GM18909 (cell line): ENCODE measurements around the gene OR13C2.
"Not testable (repeated sequence)": the region's sequence is repeated elsewhere in the genome, so short reads cannot be mapped to it uniquely, and the experiment has no call there.

Experiments used
- ATAC-seq: cut with Tn5 transposase; IDR thresholded peaks from one replicate; pipeline ENCODE4 v1.9.1; 2021; ENCODE audit warnings: mild to moderate bottlenecking; ENCODE audit not compliant: unreplicated experiment, poor library complexity

The OR13C2 gene, protein sequence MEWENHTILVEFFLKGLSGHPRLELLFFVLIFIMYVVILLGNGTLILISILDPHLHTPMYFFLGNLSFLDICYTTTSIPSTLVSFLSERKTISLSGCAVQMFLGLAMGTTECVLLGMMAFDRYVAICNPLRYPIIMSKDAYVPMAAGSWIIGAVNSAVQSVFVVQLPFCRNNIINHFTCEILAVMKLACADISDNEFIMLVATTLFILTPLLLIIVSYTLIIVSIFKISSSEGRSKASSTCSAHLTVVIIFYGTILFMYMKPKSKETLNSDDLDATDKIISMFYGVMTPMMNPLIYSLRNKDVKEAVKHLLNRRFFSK

DNA sequence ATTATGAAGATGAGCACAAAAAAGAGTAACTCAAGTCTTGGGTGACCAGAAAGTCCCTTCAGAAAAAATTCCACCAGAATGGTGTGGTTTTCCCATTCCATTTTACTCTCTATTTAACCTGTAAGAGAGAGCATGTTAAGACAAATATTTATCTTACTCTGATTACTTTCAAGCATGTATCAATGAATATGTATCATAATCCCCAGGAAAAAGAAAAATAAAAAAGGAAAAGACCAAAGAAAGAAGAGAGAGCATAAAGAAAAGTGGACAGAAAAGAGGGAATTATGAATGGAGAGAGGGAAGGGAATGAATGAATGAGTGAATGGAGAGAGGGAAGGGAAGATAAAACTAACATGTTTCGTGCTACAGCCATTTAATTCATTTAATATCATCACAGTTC, at the start of gene OR13C2:
OR13C2 (minus strand) TSS at position 101 of the 400 bp plus-strand sequence; CDS start at position 101, 0 bp downstream.
- ATAC-seq: not testable (repeated sequence)

DNA sequence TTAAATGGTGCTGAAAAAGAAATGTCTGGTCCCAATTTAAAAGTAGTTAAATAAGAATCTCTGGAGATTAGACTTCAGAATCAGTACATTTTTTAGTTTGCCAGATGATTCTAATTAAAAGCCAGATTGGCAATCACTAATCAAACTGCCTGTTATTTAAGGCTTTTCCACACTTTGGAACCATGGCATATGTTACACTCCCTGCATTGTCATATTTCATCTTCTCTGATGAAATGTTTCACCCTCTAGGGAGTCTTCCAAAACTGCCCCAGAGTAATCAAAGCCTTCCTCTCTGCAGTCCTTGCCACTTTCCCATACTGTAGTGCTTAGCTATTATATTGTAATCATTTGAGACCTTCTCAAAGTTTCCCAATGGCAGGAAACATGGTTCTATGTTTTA, 30.0 kb upstream of the OR13C2 start:
- ATAC-seq: no peak

DNA sequence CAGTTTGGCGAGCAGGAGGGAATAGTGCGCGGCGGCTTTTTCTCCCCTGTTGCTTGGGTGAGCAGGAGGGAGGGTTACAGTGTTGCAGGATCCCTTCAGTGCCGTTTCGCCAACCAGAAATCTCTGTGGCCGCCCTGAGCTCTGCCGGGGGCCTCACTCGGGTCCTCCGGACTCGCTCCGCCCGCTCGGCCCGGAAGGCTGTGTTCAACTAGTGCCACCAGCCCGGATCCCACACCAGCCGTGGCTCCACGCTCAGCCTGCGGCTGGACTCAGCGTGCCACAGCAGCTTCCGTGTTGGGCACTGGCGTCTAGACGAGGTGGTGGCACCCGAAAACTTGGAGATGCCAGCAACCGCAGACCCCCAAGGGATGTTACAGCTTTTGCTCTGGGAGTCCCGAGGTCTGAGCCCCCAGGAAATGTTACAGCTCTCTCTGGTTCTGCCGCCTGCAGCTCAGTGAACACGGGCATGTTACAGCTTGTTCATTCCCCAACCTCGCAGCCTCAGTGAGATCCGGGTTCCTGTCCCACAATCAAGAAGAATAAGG, 28.6 kb upstream of the OR13C2 start:
- ATAC-seq: no peak

DNA sequence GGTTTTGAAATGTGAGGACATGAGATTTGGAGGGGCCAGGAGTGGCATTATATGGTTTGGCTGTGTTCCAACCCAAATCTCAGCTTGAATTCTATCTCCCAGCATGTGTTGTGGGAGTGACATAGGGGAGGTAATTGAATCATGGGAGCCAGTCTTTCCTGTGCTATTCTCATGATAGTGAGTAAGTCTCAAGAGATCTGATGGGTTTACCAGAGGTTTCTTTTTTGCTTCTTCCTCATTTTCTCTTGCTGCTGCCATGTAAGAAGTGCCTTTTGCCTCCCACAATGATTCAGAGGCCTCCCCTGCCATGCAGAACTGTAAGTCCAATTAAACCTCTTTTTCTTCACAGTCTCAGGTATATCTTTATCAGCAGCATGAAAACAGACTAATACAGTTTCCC, 20.5 kb upstream of the OR13C2 start:
- ATAC-seq: not testable (repeated sequence)

DNA sequence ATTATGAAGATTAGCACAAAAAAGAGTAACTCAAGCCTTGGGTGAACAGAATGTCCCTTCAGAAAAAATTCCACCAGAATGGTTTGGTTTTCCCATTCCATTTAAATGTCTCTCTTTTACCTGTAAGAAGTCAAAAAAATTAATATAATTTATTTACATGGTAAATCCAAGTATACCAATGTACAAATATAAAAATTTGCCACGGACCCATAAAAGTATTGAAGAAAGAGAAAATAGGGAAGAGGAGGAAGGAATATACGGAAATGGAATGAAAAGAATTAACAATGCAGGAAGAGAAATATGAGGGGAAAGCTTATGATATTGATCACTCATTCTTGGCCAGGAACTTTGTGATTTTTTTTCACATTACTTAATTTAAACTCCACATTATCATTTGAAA, 12.7 kb upstream of the OR13C2 start, which contains the start of gene OR13C9:
OR13C9 (minus strand) TSS at position 101 of the 400 bp plus-strand sequence; CDS start at position 101, 0 bp downstream.
- no peak for ATAC-seq

DNA sequence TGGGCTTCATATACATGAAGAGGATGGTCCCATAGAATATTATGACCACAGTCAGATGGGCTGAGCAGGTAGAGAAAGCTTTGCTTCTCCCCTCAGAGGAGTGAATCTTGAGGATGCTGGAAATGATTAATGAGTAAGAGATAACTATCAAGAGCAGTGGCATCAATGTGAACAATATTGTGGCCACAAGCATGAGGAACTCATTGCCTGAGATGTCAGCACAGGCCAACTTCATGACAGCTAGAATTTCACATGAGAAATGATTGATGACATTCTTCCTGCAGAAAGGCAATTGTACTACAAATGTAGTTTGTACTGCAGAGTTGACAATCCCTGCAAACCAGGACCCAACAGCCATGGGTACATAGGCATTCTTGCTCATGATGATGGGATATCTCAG, 12.0 kb upstream of the OR13C2 start:
- ATAC-seq: peak; percentile 37

DNA sequence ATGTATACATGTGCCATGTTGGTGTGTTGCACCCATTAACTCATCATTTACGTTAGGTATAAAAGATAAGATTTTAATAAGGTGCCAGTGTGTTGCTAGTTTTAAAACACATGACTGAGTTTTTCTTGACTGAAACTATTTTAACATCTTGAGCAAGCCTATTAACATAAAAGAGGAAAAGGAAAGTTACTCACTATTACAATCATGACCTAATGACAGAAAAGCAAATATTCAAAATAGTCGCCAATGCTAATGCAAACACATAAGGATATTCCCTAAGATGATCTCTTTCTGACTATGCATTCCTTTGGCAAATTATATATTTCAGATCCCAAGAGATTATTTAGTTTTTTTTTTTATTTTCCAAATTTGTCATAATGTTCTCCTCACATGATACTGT, 5.8 kb upstream of the OR13C2 start:
- no peak for ATAC-seq

DNA sequence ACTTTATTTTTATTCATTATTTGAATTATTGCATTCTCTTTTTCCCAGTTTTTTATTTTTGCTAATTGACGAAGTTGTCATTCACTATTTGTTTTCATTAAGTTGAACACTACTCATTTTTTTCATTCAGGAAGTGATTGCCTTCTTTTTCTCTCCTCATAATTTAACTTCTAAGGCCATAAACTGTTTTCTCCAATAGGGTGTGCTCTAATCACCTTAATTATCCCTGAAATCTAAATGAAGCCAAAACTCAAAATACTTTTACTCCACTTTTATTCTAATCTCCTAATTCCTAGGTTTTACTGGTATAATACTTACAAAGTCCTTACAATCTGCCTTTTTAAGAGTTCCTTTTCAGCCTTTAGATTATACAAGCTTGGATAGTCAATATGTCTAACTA, 2.9 kb upstream of the OR13C2 start:
- ATAC-seq: no peak

DNA sequence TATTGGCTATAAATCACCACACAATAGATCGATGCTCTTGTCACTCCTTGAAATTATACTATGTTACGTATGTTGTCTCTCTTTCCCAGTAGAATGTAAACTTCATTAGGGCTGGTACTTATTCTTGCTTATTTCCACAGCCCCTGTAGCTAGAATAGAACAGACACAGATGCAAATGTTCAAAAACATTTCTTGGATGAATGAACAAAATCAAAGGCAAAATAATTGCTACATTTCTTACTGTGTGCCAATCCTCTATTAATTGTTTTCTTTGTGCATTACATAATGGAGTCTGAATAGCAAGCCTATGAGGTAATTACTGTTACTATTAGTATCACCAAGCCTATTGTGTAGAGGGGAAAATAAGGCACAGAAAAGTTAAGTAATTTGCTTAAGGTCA, 725 bp upstream of the OR13C2 start:
- no peak for ATAC-seq

DNA sequence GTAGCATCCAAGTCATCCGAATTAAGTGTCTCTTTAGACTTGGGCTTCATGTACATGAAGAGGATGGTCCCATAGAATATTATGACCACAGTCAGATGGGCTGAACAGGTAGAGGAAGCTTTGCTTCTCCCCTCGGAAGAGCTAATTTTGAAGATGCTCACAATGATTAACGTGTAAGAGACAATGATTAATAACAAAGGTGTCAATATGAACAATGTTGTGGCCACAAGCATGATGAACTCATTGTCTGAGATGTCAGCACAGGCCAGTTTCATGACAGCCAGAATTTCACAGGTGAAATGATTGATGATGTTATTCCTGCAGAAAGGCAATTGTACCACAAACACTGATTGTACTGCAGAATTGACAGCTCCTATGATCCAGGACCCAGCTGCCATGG, 626 bp downstream of the OR13C2 start:
- ATAC-seq: peak; percentile 86

DNA sequence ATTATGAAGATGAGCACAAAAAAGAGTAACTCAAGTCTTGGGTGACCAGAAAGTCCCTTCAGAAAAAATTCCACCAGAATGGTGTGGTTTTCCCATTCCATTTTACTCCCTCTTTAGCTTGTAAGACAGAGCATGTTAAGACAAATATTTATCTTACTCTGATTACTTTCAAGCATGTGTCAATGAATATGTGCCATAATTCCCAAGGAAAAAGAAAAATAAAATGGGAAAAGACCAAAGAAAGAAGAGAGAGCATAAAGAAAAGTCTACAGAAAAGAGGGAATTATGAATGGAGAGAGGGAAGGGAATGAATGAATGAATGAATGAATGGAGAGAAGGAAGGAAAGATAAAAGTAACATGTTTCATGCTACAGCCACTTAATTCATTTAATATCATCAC, 6.1 kb downstream of the OR13C2 start, which contains the start of gene OR13C5:
OR13C5 (minus strand) TSS at position 101 of the 400 bp plus-strand sequence; CDS start at position 101, 0 bp downstream.
- ATAC-seq: not testable (repeated sequence)

DNA sequence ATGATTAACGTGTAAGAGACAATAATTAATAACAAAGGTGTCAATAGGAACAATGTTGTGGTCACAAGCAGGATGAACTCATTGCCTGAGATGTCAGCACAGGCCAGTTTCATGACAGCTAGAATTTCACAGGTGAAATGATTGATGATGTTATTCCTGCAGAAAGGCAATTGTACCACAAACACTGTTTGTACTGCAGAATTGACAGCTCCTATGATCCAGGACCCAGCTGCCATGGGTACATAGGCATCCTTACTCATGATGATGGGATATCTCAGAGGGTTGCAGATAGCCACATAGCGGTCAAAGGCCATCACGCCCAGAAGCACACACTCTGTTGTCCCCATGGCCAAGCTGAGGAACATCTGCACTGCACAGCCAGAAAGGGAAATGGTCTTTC, 6.7 kb downstream of the OR13C2 start:
- not testable (repeated sequence) for ATAC-seq

DNA sequence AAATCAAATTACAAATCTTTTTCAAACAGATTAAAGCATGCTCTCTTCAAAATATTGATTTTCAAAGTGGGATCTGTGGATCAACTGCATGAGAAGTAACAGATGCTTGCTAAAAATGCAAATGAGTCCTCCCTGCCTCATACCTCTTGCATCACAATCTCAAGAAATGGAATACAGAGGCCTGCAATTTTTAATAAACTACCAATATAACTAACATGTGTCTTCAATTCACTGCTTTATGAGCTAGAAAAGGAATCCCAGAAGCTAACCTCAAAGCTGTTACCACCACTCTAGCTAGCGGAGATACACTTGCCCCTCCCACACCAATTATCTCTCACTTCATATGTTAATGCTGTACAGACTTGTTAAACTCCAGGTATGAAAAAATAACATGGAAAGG, 15.8 kb downstream of the OR13C2 start:
- ATAC-seq: no peak

DNA sequence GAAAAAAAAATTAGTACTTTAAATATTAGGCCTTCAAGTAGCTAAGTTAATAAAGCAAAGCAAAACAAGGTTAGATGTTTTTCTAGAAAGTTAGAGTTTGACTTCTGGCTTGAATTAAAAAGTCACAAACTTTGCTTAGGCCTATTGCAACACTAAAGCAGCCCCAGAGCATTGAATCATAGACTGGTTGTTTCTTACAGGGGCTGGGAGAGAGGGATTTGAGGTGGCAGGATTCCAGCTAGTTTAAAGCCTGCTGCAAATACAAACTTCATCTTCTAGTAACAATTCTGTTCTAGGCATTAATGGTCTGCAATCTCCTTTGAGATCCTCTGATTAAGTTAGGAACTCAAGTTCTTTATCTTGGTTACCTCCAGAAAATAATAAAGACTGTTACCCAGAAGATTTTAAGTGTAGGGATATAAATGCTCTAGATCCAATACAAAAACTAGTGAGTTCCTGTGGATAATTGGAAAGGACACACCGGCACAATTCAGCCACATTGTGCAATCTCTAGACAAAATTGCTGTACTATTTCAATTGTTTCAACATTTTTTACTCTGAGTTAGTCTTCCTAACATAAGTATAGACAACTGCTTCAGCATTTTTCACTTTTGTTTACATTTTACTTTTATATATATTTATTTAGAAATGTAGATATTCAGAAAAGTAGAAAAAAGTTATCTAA, 18.8 kb downstream of the OR13C2 start:
- ATAC-seq: no peak

DNA sequence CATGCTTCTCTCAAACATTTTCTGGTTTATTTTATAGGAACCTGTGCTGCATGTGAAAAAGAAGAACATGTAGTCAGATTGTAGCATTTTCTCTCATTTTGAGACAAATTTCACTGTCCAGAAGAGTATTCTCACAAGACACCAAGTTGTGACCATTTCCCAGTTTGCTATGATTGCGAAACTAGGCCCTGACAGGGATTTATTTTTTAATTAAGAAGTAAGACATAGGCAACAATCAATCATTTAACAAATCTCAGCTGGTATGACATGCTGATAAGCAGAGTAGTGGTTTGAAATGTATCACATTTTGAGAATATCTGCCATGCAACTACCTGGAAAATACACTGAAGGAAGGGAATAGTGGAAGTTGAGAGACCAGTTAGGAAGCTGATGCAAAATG, 24.9 kb downstream of the OR13C2 start:
- ATAC-seq: no peak

DNA sequence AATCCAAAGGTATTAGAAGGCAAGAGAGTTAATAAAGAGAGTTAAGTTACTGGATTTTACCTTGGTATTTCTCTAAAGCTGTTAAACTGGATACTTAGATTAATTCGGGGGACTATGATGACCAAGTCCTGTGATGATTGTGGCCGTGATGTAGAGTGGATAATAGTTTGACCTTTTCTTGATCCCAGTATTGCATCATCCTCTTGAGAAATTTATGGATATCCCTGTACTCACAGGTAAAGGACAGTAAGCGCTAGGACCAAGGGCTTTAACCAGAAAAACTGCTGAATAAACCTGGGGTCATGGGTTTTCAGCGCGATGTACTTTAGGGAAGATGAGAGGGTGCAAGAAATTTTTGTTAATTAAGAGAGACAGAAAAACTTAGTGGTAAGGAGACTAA, 28.2 kb downstream of the OR13C2 start:
- ATAC-seq: no peak

DNA sequence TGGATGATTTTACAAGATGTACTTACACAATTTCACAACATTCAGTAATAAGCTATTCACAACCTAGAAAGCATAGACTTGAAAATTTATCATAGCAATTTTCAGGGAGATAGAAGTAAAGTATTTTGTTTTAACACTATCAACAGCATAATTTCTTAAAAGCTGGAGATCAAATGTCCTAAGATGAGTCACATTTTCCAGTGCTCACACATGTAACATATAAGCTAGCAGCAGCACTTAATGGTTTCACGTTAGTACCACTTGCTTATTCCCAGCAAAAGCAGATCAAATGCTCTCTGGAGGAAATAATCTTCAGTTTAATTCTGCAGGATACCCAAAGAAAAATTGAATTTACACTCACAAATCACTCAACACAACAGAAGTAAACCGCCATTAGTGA, 30.0 kb downstream of the OR13C2 start:
- ATAC-seq: no peak

DNA sequence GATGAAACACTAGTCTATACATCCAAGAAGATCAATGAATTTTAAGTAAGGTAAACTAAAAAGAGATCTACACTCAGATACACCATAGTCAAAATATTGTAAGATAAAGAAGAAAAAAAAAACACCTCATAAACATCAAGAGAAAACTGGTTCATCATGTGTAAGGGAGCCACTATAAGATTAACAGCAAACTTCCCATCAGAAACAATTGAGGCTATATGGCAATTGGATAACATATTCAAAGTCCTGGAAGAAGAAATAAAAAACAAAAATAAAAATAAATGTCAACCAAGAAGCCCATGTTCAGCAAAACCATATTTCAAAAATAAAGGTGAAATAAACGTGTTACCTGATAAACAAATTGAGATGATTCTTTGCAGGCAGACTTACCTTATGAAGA, 32.8 kb downstream of the OR13C2 start:
- ATAC-seq: no peak

DNA sequence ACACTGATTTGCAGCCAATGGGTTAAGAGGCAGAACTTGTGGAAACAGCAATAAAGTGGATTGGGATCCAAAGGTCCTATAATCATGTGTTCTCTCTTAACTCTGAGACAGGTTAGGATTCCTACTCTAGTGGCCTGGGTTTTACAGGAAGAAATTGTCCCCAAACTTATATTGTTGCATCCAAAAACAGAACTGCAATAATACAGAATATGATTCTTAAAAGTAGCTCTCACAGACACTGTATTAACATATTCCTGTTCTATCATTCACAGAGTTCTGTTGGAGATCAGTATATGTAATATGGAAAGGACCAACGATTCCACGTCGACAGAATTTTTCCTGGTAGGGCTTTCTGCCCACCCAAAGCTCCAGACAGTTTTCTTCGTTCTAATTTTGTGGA, 36.6 kb downstream of the OR13C2 start, which contains the start of gene OR13C8:
OR13C8 (plus strand) TSS at position 301 of the 400 bp plus-strand sequence; CDS start at position 301, 0 bp downstream.
- ATAC-seq: no peak

DNA sequence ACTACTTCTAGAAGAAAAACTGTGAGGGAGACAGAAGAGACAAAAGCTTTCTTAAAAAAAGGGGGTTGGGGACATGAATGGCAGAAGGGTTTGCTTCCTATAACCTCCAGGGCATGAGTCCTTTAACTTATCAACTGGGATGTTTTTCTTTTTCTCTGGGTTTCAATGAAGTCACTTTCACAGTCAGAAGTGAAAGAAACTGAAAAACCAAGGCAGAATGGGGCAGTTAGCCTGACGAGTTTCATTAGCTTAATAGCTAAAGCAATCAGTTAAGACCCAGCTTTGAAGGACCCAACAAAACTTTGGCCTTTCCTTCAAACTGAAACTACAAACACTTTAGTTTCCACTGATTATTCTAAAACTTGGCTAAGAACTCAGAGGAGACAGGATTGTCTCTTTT, 41.1 kb downstream of the OR13C2 start:
- ATAC-seq: no peak
